OCI-LY7 (cell line): ENCODE measurements around the gene PGAP3.

Source experiments
- EZH2phosphoT487 ChIP-seq: fragments of 200-600 bp; sonication (generic); IDR thresholded peaks from 2 replicates; pipeline ENCODE4 v1.6.1; 2018; ENCODE audit warnings: low read depth, borderline replicate concordance, mild to moderate bottlenecking, mixed run types, antibody characterized with exemption, low read length, moderate library complexity, mixed read lengths
- TF ChIP-seq, protein P1 (sequence below): fragments of 200-600 bp; sonication (generic); conservative IDR thresholded peaks from 2 replicates; pipeline ENCODE4 v1.5.1; 2014; ENCODE audit warnings: mild to moderate bottlenecking, antibody characterized with exemption, low read length, moderate library complexity, mixed read lengths

DNA sequence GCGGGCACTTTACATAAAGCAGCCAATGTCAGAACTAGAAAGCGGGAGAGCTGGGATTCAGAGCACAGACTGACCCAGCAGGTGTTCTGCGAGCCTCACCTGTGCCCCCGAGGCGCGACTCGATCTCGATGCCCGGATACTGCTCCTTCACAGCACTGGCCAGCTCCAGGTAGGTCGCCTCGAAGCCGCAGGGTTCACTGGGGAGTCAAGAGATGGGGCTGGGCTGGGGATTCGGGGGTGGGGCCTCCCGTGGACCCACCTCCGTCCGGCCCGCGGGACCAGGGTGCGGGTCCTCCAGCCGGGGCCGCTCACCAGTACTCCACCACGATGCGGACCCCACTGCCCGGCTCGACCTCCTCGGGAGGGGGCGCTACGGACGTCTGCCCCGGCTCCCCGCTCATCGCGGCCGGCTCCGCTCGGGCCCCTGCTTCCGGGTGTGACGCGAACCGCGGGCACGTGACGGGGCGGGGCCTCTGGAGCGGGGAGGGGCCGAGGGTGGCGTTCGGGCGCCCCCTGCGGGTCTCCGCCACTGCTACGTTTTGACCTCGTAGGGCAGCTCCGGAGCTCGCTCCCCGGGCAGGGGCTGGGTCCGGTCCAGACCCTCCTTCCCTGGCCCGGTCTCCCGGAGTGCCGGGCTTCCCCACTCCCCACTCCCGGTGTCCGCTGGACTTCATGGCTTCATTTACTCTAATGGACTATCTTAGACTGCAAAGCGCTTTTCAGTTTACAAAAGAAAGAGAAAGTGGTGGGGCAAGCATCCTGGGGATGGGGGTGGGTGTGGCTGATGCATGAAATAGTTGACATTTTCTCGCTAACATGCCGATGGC, 42.5 kb upstream of the PGAP3 start, which contains the start of gene MIEN1:
- TF ChIP-seq, protein P1, sequence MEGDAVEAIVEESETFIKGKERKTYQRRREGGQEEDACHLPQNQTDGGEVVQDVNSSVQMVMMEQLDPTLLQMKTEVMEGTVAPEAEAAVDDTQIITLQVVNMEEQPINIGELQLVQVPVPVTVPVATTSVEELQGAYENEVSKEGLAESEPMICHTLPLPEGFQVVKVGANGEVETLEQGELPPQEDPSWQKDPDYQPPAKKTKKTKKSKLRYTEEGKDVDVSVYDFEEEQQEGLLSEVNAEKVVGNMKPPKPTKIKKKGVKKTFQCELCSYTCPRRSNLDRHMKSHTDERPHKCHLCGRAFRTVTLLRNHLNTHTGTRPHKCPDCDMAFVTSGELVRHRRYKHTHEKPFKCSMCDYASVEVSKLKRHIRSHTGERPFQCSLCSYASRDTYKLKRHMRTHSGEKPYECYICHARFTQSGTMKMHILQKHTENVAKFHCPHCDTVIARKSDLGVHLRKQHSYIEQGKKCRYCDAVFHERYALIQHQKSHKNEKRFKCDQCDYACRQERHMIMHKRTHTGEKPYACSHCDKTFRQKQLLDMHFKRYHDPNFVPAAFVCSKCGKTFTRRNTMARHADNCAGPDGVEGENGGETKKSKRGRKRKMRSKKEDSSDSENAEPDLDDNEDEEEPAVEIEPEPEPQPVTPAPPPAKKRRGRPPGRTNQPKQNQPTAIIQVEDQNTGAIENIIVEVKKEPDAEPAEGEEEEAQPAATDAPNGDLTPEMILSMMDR: peak; percentile 90
- TF ChIP-seq EZH2phosphoT487: no peak
